Measurements from ENCODE around the gene CENPV.

- TF ChIP-seq CTCF (IDR thresholded peaks at IDR 0.05; ENCODE audit: low read length) (no peak), EZH2 (optimal IDR thresholded peaks at IDR 0.05; ENCODE audit: low read depth, low read length) (no peak), EZH2phosphoT487 (IDR thresholded peaks at IDR 0.05; ENCODE audit: low read length) (no peak)
Measured at GRCh38 chr17:16377941-16378341, 24.7 kb upstream of the CENPV start.
